Psoas muscle (tissue), 8 donors: ENCODE results near the gene SGCB. TPM values are rescaled to one million over a fixed set of nuclear protein-coding genes. Genes with fewer than 3 reads are reported as not detected.
A peak's percentile ranks its signal among the peaks of the same experiment; 100 is the strongest.
"Not testable (repeated sequence)": the region's sequence is repeated elsewhere in the genome, so short reads cannot be mapped to it uniquely, and the experiment has no call there.

Experiments used
- ATAC-seq, 4 donors: fragments of 200-7000 bp; cut with Tn5 transposase; one replicate each; pipeline ENCODE4 v1.9.1; 2020; ENCODE audit warnings: moderate library complexity in 3 of 4, mild to moderate bottlenecking in 2 of 4
- DNase-seq, 2 donors: peaks; one replicate each; pipeline ENCODE4 v3.0.0-alpha.2; 2020
- H3K27ac ChIP-seq: fragments of 200-600 bp; one replicate; pipeline ENCODE4 v1.8.0; 2022
- H3K27me3 ChIP-seq, 3 donors: fragments of 200-600 bp in 1 of 3; one replicate each; pipeline versions ENCODE4 v1.6.1 to v1.8.0; 2013 to 2022; ENCODE audit warnings: low read length in 2 of 3, mild to moderate bottlenecking in 2 of 3, moderate library complexity in 1 of 3; ENCODE audit not compliant: insufficient read depth in 3 of 3
- H3K36me3 ChIP-seq, 2 donors: fragments of 200-600 bp in 1 of 2; one replicate each; pipeline versions ENCODE4 v1.6.1 to v1.8.0; 2013 to 2022; ENCODE audit warnings: low read depth in 1 of 2, mild to moderate bottlenecking in 1 of 2, moderate library complexity in 1 of 2; ENCODE audit not compliant: insufficient read depth in 1 of 2
- H3K4me1 ChIP-seq: fragments of 200-600 bp; one replicate; pipeline ENCODE4 v1.8.0; 2022
- H3K4me3 ChIP-seq: fragments of 200-600 bp; one replicate; pipeline ENCODE4 v1.8.0; 2022; ENCODE audit warnings: mild to moderate bottlenecking
- H3K9me3 ChIP-seq: fragments of 200-600 bp; one replicate; pipeline ENCODE4 v1.8.0; 2022
- CTCF ChIP-seq: fragments of 200-600 bp; IDR thresholded peaks from one replicate; pipeline ENCODE4 v1.8.0; 2022; ENCODE audit warnings: antibody characterized with exemption
- WGBS, 3 donors: extraction: QIAGEN DNeasy Blood & Tissue Kit; methylation state at CpG; one replicate each; pipeline versions ENCODE4 v1.1.6 to v1.1.7; 2013; 5-methylcytosine and 5-hydroxymethylcytosine counted together
- intact Hi-C, 2 donors: fragments of 100-400 bp; cut with DNase I; formaldehyde crosslinking; loops; one replicate each; pipeline versions ENCODE4 v1.11.0 to v1.14.2; 2022
- long read RNA-seq, 2 donors: library from polyadenylated mRNA; unstranded; transcript quantifications; one replicate each; pipeline ENCODE4 v2.0.0, GENCODE V29; 2021
- polyA plus RNA-seq, 3 donors: library from polyadenylated mRNA; stranded (reverse); fragments of 200-250 nt; gene quantifications; one replicate each; pipeline ENCODE4 v1.2.3, GENCODE V29; 2013
- total RNA-seq, 4 donors: library from RNA; stranded (reverse); fragmentation: NEBNext Ultra II Directional in 2 of 4; extraction: Animal tissue kit (Norgen Biotek cat#: 25700) in 2 of 4; gene quantifications; one replicate each; pipeline versions ENCODE4 v1.2.1 to v1.2.4, GENCODE V29; 2021 to 2023
- donor health status: healthy with polysubstance abuse.
- donor health status: DM: no; HTN: no; CAD: no; lungs with moderate emphysema.
- donor health status: Bipolar disorder and iron deficiency.
- donor health status: healthy.
- donor health status: DM: yes; HTN: yes; CAD: no.
- donor health status: DM: no; HTN: no; CAD: no.
- donor health status: DM: no; HTN: no; CAD: no.
- donor health status: DM: yes; HTN: yes; CAD: no.

SGCB gene
- 10 to 100 TPM; 51.4 to 83.8 (median 78.6) TPM for total RNA-seq
- polyA plus RNA-seq: 10 to 100 TPM; 12.2 to 53.8 (median 38.1) TPM
- long read RNA-seq, donor 1, full-length matches to known transcripts: 81 of 116 reads
- long read RNA-seq, donor 1, partial matches to known transcripts: 2 of 116 reads
- long read RNA-seq, donor 1, other reads (novel, unspliced or antisense): 33 of 116 reads
- long read RNA-seq, donor 2, full-length matches to known transcripts: 155 of 253 reads
- long read RNA-seq, donor 2, partial matches to known transcripts: 49 of 253 reads
- long read RNA-seq, donor 2, other reads (novel, unspliced or antisense): 49 of 253 reads

GRCh38 chr4:52038103-52038912, at the start of gene SGCB:
Gene SGCB, minus strand, starts transcription at chr4:52038299. Its CDS starts 40 bp downstream, at chr4:52038259.
- Histone ChIP-seq H3K36me3 (peaks cover 0 to 5% of the 10 kb centered on the region in 2 donors), H3K4me1 (peaks cover 28% of the 10 kb centered on the region), H3K4me3 (peak within 1 kb of the TSS; percentile 90), H3K9me3 (no peaks in the 10 kb centered on the region), H3K27ac (peak within 1 kb of the TSS; percentile 87), H3K27me3 (peaks cover 0 to 3% (median 2%) of the 10 kb centered on the region in 3 donors)
- peak; percentile 71 to 85 for DNase-seq
- TF ChIP-seq CTCF: no peak
- intact Hi-C loops: loop anchor here (5.0 kb wide), 3 partner anchors 36 to 201 kb away; partner anchors contain the start of gene DCUN1D4 (in 1 of the 2)
- peak; percentile 87 to 92 (median 91) for ATAC-seq
- 1 to 2% (median 2%) methylated on average over 38 to 70 of the region's 70 CpGs for WGBS, 3 donors

- ATAC-seq, intact Hi-C loops, H3K27ac ChIP-seq, DNase-seq, H3K27me3 ChIP-seq, H3K9me3 ChIP-seq, H3K4me1 ChIP-seq, H3K36me3 ChIP-seq, H3K4me3 ChIP-seq: not testable (repeated sequence)
- 85 to 86% (median 85%) methylated on average over 1 of the region's 1 CpG for WGBS, 3 donors
Measured at GRCh38 chr4:52086425-52086824, 48.3 kb upstream of the SGCB start.

GRCh38 chr4:52081216-52081615, 43.1 kb upstream of the SGCB start:
- Histone ChIP-seq H3K4me3 (no peak overlapping the region), H3K27me3 (no peaks in the 10 kb centered on the region), H3K9me3 (no peaks in the 10 kb centered on the region), H3K4me1 (no peaks in the 10 kb centered on the region), H3K36me3 (peaks cover 0 to 4% of the 10 kb centered on the region in 2 donors), H3K27ac (no peak overlapping the region)
- no peak for TF ChIP-seq CTCF
- intact Hi-C loops: no loop called here
- ATAC-seq (no peak), DNase-seq (no peak)

GRCh38 chr4:52079659-52080058, 41.6 kb upstream of the SGCB start:
- TF ChIP-seq CTCF: no peak

GRCh38 chr4:52076731-52077130, 38.6 kb upstream of the SGCB start:
- Histone ChIP-seq H3K27ac (no peak overlapping the region), H3K9me3 (no peaks in the 10 kb centered on the region), H3K36me3 (peaks cover 0 to 4% of the 10 kb centered on the region in 2 donors), H3K4me3 (no peak overlapping the region), H3K27me3 (no peaks in the 10 kb centered on the region), H3K4me1 (no peaks in the 10 kb centered on the region)
- TF ChIP-seq CTCF: no peak
- intact Hi-C loops: no loop called here
- WGBS, 3 donors: 7 to 12% (median 9%) methylated on average over 26 of the region's 26 CpGs
- peak in 1 of 2 donors; percentile 11 for DNase-seq
- peak in 1 of 4 donors; percentile 46 for ATAC-seq

More at GRCh38 chr4:52079659-52080058, 41.6 kb upstream of the SGCB start:
- H3K4me1 ChIP-seq: no peaks in the 10 kb centered on the region
- H3K4me3 ChIP-seq: no peak overlapping the region
- DNase-seq (no peak), ATAC-seq (no peak)
- H3K27ac ChIP-seq: no peak overlapping the region
- no peaks in the 10 kb centered on the region for H3K9me3 ChIP-seq
- WGBS, 3 donors: 62 to 68% (median 63%) methylated on average over 2 of the region's 2 CpGs
- H3K27me3 ChIP-seq: no peaks in the 10 kb centered on the region
- intact Hi-C loops: no loop called here
- peaks cover 0 to 4% of the 10 kb centered on the region in 2 donors for H3K36me3 ChIP-seq
